Hematopoietic multipotent progenitor cell treated with erythropoietin and hydrocortisone succinate and interleukin-3 and kit ligand, for 8 days (in vitro differentiated cells): Measurements from ENCODE around the gene PRODH.
A peak's percentile ranks its signal among the peaks of the same experiment; 100 is the strongest.
"Not testable (repeated sequence)": the region's sequence is repeated elsewhere in the genome, so short reads cannot be mapped to it uniquely, and the experiment has no call there.

Source experiments
- DNase-seq: peaks from one replicate; pipeline ENCODE4 v3.0.0-alpha.2; 2015

PRODH gene

DNA sequence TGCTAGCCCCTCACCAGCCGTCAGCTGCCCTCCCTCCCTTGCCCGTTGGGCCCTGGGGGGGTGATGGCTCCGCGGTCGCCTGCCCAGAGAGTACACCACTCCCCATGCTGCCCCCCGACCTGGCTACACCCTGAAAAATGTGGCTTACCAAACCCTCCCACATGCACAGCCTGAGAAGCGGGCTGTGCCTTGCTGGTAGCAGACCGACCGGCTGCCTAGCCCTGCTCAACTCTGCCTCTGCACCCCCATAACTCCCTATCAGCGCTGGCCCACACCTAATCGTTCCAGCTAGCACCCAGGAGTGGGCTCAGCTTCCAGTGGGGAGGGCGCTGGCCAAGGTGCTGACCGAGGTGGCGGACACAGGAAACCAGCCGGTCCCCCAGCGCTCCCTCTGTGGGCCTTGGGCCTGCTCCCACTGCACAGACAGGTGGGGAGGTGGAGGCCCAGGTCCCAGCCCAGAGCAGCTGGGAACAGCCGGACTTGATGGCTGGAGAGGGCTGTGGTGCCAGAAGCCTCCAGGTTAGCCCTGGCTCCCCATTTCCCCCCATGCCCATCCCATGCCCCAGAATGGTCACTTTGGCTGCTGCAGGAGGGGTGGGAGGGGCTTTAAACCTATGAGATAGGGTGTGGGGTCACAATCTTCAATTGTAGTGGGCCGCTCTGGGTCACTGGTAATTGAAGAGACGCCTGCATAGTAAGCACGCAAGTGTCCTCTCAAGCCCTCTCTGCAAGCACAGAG lies 32.1 kb upstream of the PRODH start:
- DNase-seq, result peak; percentile 8

DNA sequence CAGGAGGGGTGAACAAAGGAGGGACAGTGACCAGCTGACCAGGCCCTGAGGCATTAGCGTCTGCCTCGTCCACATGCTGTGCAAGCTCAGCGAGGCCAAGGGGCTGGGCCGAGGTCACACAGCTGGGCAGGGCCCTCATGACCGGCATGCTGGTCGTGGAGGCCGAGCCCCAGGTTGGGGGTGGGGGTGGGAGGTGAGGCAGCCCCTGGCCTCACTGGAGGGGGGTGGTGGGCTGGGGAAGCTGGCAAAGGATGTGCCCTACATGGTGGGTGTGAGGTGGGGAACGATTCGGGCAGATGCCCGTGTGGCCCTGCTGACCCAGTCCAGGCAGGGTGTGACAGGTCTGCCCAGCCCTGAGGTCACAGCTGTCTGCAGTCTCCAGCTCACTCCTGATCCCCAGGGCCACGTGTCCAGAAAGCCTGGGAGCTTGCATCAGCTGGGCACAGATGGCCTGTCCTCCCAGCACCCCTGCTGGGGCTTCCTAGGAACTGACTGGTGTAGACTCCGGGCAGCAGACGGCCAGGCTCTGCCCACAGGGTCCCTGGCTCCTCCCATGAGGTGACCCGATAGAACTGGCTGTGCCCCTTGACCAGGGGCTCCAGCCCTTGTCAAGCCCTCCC lies 31.4 kb upstream of the PRODH start:
- not testable (repeated sequence) for DNase-seq

GRCh38 chr22:18966748-18967147 lies 30.7 kb upstream of the PRODH start:
- DNase-seq, result no peak

DNA sequence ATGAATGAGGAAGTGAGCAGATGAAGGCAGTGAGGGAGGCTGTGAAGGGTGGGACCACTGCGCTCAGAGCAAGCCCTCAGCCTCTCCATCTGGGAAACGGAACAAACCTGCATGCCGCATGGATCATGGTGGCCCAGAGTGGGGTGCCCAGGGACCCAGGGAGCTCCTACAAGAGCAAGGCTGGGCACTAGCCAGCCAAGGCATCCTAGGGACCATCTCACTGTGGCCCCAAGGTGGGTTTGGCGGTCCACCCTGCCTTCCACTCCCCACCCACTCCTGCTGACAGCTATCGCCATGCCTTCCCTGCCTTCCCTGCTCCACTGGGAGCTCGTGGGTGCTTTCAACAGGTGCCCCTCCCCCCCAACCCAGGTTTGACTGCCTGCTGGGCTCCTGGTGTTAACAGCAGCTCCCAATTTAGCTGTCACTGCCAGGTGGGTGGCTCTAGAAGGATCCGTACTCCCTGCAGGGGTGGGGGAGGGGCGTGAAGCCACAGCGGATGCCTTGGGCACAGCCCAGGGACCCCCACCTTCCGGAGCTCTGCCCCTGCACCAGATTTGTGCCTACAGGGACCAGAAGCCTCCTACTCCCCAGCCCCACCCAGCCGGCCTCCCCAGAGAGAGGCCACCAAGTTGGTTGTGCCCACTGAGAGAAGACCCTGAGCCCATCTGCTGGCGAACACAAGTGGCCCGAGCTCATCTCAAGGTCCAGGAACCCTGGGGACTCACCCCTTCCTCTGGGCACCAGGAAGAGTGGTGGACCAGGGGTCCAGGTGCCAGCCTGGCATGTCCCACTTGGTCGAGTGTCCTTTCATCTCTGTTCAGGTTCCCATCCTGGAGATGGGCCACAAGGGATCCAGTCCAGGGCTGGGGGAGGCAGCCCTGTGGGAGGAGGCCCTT lies 29.7 kb upstream of the PRODH start:
- DNase-seq, result no peak

- not testable (repeated sequence) for DNase-seq
Observed at GRCh38 chr22:18964501-18965265, 28.6 kb upstream of the PRODH start.

DNA sequence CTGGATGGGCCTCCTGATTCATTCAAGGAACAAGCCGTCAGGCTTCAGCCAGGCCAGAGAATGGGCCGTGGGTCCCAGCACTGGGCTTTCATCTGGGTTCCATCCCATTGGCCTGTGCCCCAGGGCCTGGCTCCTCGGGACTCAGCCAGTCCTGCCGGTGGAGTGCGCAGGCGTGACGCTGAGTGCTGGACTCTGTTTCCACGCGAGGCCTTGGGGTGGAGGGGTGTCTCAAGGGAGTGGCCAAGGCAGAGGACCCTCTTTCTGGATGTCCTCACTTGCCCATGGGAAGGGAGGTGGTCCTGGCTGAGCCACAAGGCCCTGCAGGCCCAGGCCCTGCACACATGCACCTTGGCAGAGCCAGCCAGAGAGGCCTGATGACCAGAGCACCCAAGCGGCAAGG lies 28.0 kb upstream of the PRODH start:
- not testable (repeated sequence) for DNase-seq

GRCh38 chr22:18962308-18962635 lies 26.2 kb upstream of the PRODH start:
- DNase-seq, result no peak

GRCh38 chr22:18961632-18962307 lies 25.7 kb upstream of the PRODH start:
- DNase-seq, result not testable (repeated sequence)

DNA sequence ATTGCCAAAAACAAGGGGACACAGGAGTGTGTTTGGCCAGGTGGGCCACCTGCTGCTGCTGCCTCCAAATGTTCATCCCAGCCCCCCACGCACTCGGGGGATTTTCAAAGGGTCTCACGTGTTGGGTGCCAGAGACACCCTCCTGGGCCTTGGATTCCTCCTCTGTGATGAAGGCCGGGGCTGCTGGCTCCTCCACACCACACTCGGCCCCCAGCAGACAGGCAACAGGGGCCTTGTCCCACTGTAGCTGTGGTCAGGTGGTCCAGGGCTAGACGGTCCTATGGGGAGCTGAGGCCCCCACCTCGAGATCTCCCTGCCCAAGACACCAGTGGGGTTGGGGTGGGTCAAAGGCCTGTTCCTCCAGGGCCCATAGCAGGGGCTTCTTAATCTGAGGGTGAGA lies 25.1 kb upstream of the PRODH start:
- not testable (repeated sequence) for DNase-seq

DNA sequence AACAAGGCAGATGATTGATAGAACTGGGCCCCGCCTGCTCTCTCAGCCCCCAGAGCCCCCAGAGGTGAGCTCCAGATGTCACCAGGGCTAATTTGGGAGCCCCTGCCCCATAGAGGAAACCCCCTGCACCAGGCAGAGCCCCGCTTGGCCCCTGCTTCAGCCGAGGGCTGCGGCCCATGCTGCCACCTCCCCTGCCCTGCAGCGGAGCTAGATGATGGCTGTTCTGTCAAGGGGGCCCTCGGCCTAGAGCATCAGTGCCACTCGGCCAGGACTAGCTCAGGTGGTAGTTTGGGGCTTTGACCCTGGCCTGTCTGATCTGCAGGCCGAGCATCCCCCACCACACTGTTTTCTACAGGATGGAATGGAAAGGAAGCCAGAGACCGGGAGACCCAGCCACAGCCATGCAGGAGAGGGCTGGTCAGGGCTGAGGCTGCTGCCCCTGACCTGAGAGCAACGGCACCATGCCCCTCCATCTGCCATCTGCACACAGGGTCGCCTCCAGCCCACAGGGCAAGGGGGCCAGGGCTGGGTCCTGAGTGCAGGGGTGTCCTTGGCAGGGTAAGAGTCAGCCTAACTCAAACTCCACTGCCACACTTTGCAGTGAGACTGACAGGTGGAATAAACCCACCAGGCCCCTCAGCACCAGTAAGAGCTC lies 24.2 kb upstream of the PRODH start:
- not testable (repeated sequence) for DNase-seq

DNA sequence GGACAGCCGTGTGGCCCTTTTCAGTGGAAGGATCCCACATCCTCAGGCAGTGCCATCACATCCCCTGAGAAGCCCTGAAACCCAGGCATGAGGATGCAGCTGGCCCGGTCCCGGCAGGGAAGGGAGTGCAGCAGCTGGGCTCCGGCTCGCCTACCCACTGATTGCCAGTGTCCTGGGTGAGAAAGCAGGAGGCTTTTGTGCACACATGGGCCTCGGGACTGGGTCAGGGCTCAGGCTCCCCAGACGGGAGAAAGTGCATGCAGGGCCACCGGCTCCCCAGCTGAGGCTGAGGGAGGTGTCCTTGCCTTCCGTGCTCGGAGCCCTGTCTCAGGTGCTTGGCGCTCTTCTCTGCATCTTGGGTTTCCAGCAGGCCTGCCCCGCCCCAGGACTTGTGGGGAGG lies 23.6 kb upstream of the PRODH start:
- DNase-seq, result not testable (repeated sequence)

GRCh38 chr22:18959266-18959665 lies 23.2 kb upstream of the PRODH start:
- DNase-seq, result not testable (repeated sequence)

GRCh38 chr22:18958738-18959137 lies 22.6 kb upstream of the PRODH start:
- DNase-seq, result not testable (repeated sequence)

- DNase-seq, result not testable (repeated sequence)
Observed at GRCh38 chr22:18958321-18958705, 22.2 kb upstream of the PRODH start.

DNA sequence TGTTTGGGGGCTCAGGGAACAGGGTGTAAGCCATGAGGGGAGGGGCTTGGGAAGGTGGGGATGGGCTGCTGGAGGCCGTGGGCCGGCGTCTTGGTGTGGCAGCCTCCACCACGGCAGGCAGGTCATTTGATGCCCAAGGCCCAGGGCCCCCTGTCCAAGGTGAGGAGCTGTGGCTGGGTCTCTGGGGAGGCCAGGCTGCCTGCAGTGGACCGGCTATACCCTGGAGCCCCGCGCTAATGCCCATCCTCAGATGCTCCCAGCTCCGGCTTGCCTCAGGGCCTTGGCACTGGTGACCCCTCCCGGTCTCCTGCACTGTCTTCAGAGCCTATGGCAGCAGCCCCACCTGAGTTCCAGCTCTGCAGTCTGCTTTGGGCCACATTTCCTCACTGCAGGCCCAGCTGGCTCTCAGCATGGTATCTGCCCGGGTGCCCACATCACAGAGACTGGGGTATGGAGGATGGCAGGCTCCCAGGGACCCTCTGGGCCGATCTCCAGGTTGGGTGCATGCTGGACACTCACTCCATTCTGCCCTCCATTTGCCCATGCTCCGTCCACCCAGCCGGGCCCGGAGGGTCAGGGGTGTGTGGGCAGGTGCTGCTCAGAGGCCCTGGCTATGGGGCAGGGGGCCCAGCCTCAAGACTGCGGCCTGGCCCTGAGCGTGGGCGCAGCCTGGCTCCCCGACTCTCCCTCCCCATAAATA lies 21.7 kb upstream of the PRODH start:
- DNase-seq, result not testable (repeated sequence)

DNA sequence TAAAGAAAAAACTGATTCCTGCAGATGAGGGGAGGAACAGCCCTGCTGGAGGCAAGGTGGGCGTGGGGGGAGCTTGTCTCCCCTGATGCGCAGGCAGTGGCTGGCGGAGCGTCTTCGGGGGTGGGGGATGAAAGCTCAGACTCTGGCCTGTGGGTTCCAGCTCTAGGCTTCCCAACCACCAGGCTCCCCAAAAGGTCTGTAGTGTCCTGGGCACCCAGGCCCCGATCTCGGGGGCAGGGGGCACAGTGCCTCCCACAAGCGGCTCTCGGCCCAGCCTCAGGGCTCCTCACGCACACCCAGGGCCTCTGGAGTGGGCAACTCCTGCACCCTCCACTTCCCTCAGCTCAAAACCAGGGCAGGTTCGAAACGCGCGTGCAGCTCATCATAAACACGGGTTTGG lies 20.9 kb upstream of the PRODH start:
- not testable (repeated sequence) for DNase-seq

DNA sequence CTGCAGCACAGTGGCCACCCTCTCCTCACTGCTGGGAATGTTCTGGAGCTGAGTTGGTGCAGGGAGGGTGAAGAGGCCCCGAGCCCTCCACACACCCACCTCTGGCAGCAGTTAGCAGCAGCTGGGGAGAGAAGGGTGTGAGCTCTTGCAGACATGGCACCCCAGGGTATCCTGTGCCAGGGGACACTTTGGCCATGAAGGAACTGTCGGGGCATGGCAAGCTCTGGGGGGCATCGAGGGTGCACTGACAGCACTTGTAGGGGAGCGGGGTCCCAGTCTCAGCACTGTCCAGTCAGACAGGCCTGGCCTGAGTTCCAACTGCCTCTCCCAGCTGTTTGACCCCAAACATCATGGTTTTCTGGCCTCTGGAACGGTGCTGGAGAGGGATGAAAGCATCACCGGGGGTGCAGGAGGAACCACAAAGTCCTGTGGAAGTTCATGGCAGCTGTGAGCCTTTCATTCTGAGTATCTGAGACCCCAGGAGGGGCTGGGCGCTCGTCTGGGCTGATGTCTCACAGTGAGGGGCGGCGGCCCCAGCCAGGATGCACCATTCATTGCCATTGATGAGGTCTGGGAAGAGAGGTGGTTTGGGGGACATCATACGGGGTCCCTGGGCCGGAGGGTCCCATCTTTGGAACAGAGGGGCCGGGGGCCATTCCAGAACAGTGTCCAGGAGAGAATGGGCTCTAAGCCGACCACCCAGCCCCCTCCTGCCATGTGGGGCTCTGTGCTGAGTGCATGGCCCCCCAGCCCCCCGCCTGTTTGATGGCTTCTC lies 20.2 kb upstream of the PRODH start:
- not testable (repeated sequence) for DNase-seq

- no peak for DNase-seq
Observed at GRCh38 chr22:18955696-18956095, 19.6 kb upstream of the PRODH start.

- DNase-seq, result no peak
Observed at GRCh38 chr22:18954990-18955571, 19.0 kb upstream of the PRODH start.
